ENCODE data around the gene RBMS3.

The RBMS3 gene

GRCh38 chr3:29277249-29277648 lies 3.6 kb upstream of the RBMS3 start:
- no peak for DNase-seq (ENCODE audit: low read depth, low spot score)

GRCh38 chr3:29279286-29279685 lies 1.6 kb upstream of the RBMS3 start:
- no peak for DNase-seq (ENCODE audit: low read depth, low spot score)

- DNase-seq (ENCODE audit: low read depth, low spot score): no peak
These were observed 1.1 kb upstream of the RBMS3 start for GRCh38 chr3:29279806-29280205.

- DNase-seq (ENCODE audit: low read depth, low spot score): no peak
These were observed 148 bp downstream of the RBMS3 start for GRCh38 chr3:29281094-29281343.

- no peak for DNase-seq (ENCODE audit: low read depth, low spot score)
These were observed 722 bp downstream of the RBMS3 start for GRCh38 chr3:29281344-29282241.

GRCh38 chr3:29282427-29283230 lies 1.8 kb downstream of the RBMS3 start:
- DNase-seq (ENCODE audit: low read depth, low spot score): no peak

- DNase-seq (ENCODE audit: low read depth, low spot score): no peak
These were observed 2.6 kb downstream of the RBMS3 start for GRCh38 chr3:29283231-29284119.

GRCh38 chr3:29284497-29284896 lies 3.6 kb downstream of the RBMS3 start:
- no peak for DNase-seq (ENCODE audit: low read depth, low spot score)

GRCh38 chr3:29285471-29286071 lies 4.7 kb downstream of the RBMS3 start:
- no peak for DNase-seq (ENCODE audit: low read depth, low spot score)

GRCh38 chr3:29286478-29287240 lies 5.8 kb downstream of the RBMS3 start:
- DNase-seq (ENCODE audit: low read depth, low spot score): no peak

GRCh38 chr3:29290596-29290995 lies 9.7 kb downstream of the RBMS3 start:
- DNase-seq (ENCODE audit: low read depth, low spot score): no peak

- DNase-seq (ENCODE audit: low read depth, low spot score): no peak
These were observed 10.6 kb downstream of the RBMS3 start for GRCh38 chr3:29291260-29291981.

- no peak for DNase-seq (ENCODE audit: low read depth, low spot score)
These were observed 11.1 kb downstream of the RBMS3 start for GRCh38 chr3:29291982-29292363.

GRCh38 chr3:29293421-29293820 lies 12.6 kb downstream of the RBMS3 start:
- DNase-seq (ENCODE audit: low read depth, low spot score): no peak

GRCh38 chr3:29297998-29298397 lies 17.1 kb downstream of the RBMS3 start:
- DNase-seq (ENCODE audit: low read depth, low spot score): no peak

- no peak for DNase-seq (ENCODE audit: low read depth, low spot score)
These were observed 20.6 kb downstream of the RBMS3 start for GRCh38 chr3:29301332-29302019.

- DNase-seq (ENCODE audit: low read depth, low spot score): no peak
These were observed 21.7 kb downstream of the RBMS3 start for GRCh38 chr3:29302619-29303018.

GRCh38 chr3:29307295-29307694 lies 26.4 kb downstream of the RBMS3 start:
- DNase-seq (ENCODE audit: low read depth, low spot score): no peak

GRCh38 chr3:29310865-29311264 lies 30.0 kb downstream of the RBMS3 start:
- no peak for DNase-seq (ENCODE audit: low read depth, low spot score)

- DNase-seq (ENCODE audit: low read depth, low spot score): no peak
These were observed 30.9 kb downstream of the RBMS3 start for GRCh38 chr3:29311795-29312194.

All from activated CD4-positive, CD25-positive, alpha-beta regulatory T cell treated with anti-CD3 and anti-CD28 coated beads, Interleukin-2, amount 50 U/mL, for 16 hours (primary cell).